GM12892 (cell line): ENCODE measurements around the gene COL4A4.

Experiments
- DNase-seq: peaks from one replicate; pipeline ENCODE4 v3.0.0; 2011; ENCODE audit not compliant: insufficient read length
- FAIRE-seq: peaks from 2 replicates; lab custom pipeline; 2011; peaks lifted over from hg19 to GRCh38; lab: Jason Lieb, UNC
- POLR2A ChIP-seq: IDR thresholded peaks from 2 replicates; pipeline ENCODE4 v1.6.1; 2011; ENCODE audit warnings: low read depth, low read length, control low read depth
- POLR2AphosphoS5 ChIP-seq: IDR thresholded peaks from 2 replicates; pipeline ENCODE4 v1.6.1; 2011; ENCODE audit warnings: low read depth, low read length, control low read depth
- TAF1 ChIP-seq: IDR thresholded peaks from 2 replicates; pipeline ENCODE4 v1.6.1; 2011; ENCODE audit warnings: low read depth, mild to moderate bottlenecking, control low read depth, low read length, borderline replicate concordance

Gene COL4A4

GRCh38 chr2:227134591-227134990, 29.4 kb downstream of the COL4A4 start:
- no peak for DNase-seq
- TF ChIP-seq POLR2AphosphoS5, result no peak
- TF ChIP-seq POLR2A, result no peak
- no peak for TF ChIP-seq TAF1
- FAIRE-seq, result no peak

DNA sequence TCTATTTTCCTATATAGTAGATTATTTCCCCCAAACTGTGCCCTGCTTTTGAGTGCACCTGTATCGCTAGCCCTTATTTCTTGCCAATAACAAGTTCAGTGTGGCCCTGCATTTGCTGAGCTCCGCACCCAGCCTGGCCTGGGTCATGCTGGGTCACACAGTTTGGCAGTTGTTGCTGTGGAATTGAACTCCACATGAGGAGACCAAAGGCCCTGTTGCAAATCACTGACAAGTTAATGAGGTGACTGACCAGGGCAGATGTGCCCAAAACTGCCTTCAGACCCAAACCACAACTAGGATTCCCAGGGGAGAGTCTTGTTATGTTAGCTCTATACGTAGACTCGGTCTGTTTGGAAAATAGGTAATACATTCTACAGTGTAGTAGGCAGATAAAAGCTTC, 31.0 kb downstream of the COL4A4 start:
- FAIRE-seq, result no peak
- TF ChIP-seq TAF1, result no peak
- TF ChIP-seq POLR2AphosphoS5, result no peak
- TF ChIP-seq POLR2A, result no peak
- DNase-seq, result no peak

- TF ChIP-seq TAF1, result no peak
- no peak for TF ChIP-seq POLR2A
- DNase-seq (no peak), FAIRE-seq (no peak)
These were observed 33.4 kb downstream of the COL4A4 start for GRCh38 chr2:227130636-227131035.

DNA sequence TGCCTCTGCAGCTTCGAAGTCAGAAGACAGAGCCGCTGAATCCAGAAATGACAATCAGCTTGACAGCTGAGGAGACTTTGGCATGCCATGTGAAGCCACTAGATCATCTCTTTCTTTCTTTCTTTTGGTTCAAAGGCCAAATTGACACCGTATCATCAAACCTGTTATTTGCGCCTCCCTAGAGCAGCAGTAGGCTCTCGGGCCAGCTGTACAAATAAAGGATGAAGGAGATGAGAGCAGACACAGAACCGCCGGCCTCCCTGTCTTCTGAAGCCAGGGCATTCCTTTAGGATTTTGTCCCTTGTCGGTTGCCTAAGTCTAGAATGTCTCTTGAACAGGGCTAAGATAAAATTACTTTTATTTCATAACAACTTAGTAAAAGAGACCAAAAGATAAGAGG, 36.8 kb downstream of the COL4A4 start:
- FAIRE-seq (no peak), DNase-seq (no peak)
- TF ChIP-seq POLR2AphosphoS5, result no peak
- TF ChIP-seq POLR2A, result no peak
- no peak for TF ChIP-seq TAF1

DNA sequence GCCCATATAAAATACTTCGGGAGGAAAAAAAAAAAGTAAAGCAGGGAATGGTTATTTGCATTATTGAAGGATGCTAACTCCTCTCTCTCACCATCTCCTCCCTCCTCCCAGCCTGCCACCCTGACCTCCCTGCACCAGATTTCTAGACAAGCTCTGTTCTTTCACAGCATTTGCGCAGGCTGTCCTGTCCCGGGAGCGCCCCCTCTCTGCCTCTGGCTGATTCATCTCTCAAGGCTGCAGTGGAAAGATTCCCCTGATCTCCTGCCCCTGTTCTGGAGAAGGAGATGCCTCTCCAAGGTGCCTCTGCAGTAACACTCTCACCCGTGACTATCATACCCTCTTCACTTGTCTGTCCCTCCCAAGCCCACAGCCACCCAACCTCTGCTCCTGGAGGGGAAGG, 38.5 kb downstream of the COL4A4 start:
- no peak for FAIRE-seq
- DNase-seq, result no peak

DNA sequence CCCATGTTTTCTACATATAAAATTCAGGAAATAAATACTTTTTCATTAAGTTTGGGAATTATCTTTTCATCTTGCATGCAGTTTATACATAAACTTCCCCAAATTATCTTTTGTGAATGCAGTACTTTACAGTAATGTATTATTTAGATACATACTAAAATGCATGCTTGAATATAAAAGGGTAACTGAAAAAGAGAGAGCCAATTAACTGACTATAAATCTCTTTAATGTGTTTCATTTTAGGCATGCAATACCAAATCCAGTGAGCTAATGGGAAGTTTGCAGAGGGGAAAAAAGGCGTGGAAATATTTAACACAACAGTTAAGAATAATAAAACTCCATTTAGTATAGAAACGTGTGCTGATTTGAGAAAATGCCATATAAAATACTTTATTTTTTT, 39.2 kb downstream of the COL4A4 start:
- FAIRE-seq, result no peak
- DNase-seq, result no peak
- no peak for TF ChIP-seq POLR2A
- no peak for TF ChIP-seq POLR2AphosphoS5
- no peak for TF ChIP-seq TAF1

More for the DNA sequence above, 38.5 kb downstream of the COL4A4 start:
- TF ChIP-seq POLR2AphosphoS5 (no peak), POLR2A (no peak), TAF1 (no peak)

- TF ChIP-seq TAF1 (no peak), POLR2A (no peak), POLR2AphosphoS5 (no peak)
- FAIRE-seq, result no peak
- no peak for DNase-seq
These were observed 40.3 kb downstream of the COL4A4 start for GRCh38 chr2:227123697-227124096.

- TF ChIP-seq POLR2A, result no peak
- TF ChIP-seq POLR2AphosphoS5, result no peak
- TF ChIP-seq TAF1, result no peak
- no peak for FAIRE-seq
- DNase-seq, result no peak
These were observed 45.7 kb downstream of the COL4A4 start for GRCh38 chr2:227118353-227118752.

GRCh38 chr2:227117852-227118251, 46.2 kb downstream of the COL4A4 start:
- FAIRE-seq (no peak), DNase-seq (no peak)
- TF ChIP-seq POLR2AphosphoS5 (no peak), TAF1 (no peak), POLR2A (no peak)

GRCh38 chr2:227117027-227117426, 47.0 kb downstream of the COL4A4 start:
- DNase-seq, result no peak
- FAIRE-seq, result no peak
- TF ChIP-seq TAF1 (no peak), POLR2AphosphoS5 (no peak), POLR2A (no peak)

DNA sequence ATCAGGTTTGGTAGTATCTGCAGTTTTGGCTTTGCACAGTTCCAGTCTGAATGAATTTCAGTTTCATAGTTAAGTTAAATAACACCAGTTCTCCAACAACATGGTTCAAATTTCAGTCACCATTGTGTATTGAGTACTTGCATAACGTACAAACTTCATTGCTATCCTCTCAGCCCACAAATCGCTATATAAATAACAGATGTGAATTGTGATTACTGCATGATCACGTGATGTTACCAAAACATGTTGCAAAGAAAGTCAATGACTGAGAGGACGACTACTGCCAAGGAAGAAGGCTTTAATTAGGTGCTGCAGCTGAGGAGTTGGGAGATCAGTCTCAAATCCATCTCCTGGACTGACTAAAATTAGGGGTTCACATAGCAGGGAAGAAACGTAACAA, 48.2 kb downstream of the COL4A4 start:
- DNase-seq, result no peak
- FAIRE-seq, result peak; percentile 24
- TF ChIP-seq TAF1, result no peak
- no peak for TF ChIP-seq POLR2A
- no peak for TF ChIP-seq POLR2AphosphoS5

DNA sequence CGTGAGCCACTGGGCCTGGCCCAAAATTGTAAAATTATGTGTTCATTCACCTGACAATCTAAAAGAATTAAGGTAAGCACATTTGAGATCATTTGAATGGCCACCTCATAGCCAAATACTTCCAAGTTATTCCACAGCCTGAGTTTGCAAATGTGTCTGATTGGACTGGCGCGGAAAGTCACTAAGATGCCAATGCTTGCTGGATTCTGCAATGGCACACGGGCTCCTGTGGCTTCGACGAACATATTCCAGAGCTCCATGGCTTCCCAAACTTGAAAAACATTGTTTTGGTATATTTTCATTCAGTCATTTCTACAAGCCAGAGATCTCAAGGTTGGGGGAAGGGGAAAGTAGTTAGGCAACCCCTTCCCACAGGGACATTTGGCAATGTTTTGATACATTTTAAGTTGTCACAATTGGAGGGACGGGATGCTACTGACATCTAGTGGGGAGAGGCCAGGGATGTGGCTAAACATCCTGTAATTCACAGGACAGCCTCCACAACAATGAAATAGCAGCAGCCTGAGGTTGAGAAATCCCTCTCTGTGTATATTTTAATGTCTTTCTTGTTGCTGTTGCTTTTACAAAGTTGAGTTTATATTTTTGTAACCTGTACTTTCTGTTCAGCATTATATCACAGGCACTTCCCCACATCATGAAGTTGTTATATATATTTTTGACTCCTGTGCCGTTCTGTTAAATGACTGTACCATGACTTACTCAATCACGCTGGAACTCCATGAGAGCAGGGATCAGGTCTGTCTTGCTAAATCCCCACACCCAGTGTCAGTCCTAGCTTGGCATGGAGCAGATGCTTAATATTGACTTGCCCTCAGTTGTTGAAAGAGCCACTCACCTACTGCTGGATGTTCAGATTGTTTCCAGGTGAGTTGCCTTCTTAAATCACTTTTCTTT, 56.9 kb downstream of the COL4A4 start:
- DNase-seq, result no peak
- FAIRE-seq, result peak; percentile 21
- TF ChIP-seq TAF1, result no peak
- TF ChIP-seq POLR2AphosphoS5, result no peak
- TF ChIP-seq POLR2A, result no peak
